Transverse colon (tissue), 4 donors: ENCODE results near the gene ZNF516. TPM values are rescaled to one million over a fixed set of nuclear protein-coding genes. Genes with fewer than 3 reads are reported as not detected.

ENCODE experiments used
- DNase-seq: peaks from one replicate; pipeline ENCODE4 v3.0.0-alpha.2; 2019
- H3K27ac ChIP-seq, 4 donors: fragments of 200-600 bp; sonication (generic); 2 replicates each; pipeline ENCODE4 v1.5.1; 2016 to 2018; ENCODE audit warnings: inconsistent platforms in 4 of 4
- H3K27me3 ChIP-seq: fragments of 200-600 bp; sonication (generic); 2 replicates; pipeline ENCODE4 v1.5.1; 2017; ENCODE audit warnings: inconsistent platforms
- H3K36me3 ChIP-seq, 4 donors: fragments of 200-600 bp; sonication (generic); 2 replicates each; pipeline ENCODE4 v1.5.1; 2017 to 2019; ENCODE audit warnings: inconsistent platforms in 4 of 4
- H3K4me1 ChIP-seq, 4 donors: fragments of 200-600 bp; sonication (generic); 2 replicates each; pipeline ENCODE4 v1.5.1; 2017 to 2020; ENCODE audit warnings: inconsistent platforms in 4 of 4
- H3K4me3 ChIP-seq, 4 donors: fragments of 200-600 bp; sonication (generic); 1 replicate in 1 of 4; 2 replicates in 3 of 4; pipeline versions ENCODE4 v1.5.1 to v1.6.1; 2017 to 2019; ENCODE audit warnings: inconsistent platforms in 4 of 4
- H3K9me3 ChIP-seq, 2 donors: fragments of 200-600 bp; sonication (generic); 2 replicates each; pipeline ENCODE4 v1.5.1; 2017 to 2019; ENCODE audit warnings: inconsistent platforms in 2 of 2
- CTCF ChIP-seq, 5 experiments: fragments of 200-600 bp in 3 of 5; fragments of 450-650 bp in 2 of 5; sonication (generic) in 3 of 5; IDR thresholded peaks; 1 replicate in 2 of 5; 2 replicates in 3 of 5; pipeline ENCODE4 v1.5.1; 2016 to 2017; ENCODE audit warnings: antibody characterized with exemption in 5 of 5, inconsistent platforms in 3 of 5, mild to moderate bottlenecking in 2 of 5, moderate library complexity in 1 of 5
- EP300 ChIP-seq: sonication (generic); formaldehyde crosslinking; IDR thresholded peaks from one replicate; pipeline ENCODE4 v1.6.1; 2017; ENCODE audit warnings: antibody characterized with exemption, low read depth
- POLR2A ChIP-seq: fragments of 450-650 bp; IDR thresholded peaks from one replicate; pipeline ENCODE4 v1.6.1; 2016; ENCODE audit warnings: antibody characterized with exemption, mild to moderate bottlenecking, moderate library complexity
- POLR2AphosphoS5 ChIP-seq, 3 donors: sonication (generic); formaldehyde crosslinking; IDR thresholded peaks; one replicate each; pipeline ENCODE4 v1.6.1; 2016; ENCODE audit warnings: antibody characterized with exemption in 3 of 3
- WGBS, 2 donors: methylation state at CpG; one replicate each; pipeline ENCODE4 v1.1.5; 2018; ENCODE audit warnings: low coverage in 1 of 2; 5-methylcytosine and 5-hydroxymethylcytosine counted together
- in situ Hi-C, 4 donors: fragments of 200-750 bp; cut with MboI; loops; one replicate each; pipeline versions ENCODE4 v1.15.0 to v1.15.1; 2017; ENCODE audit warnings: low sequenced_read_pairs in 3 of 4, low pct_ligation_motif_present in 1 of 4, low pct_unique_long_range_greater_than_20kb in 1 of 4
- intact Hi-C: fragments of 100-400 bp; cut with DNase I; formaldehyde crosslinking; loops from one replicate; pipeline ENCODE4 v1.15.1; 2023; ENCODE audit warnings: low total_unique reads
- total RNA-seq, 4 donors: library from RNA; depleted of rRNA; stranded (reverse); fragments of >200 nt; gene quantifications; one replicate each; pipeline ENCODE4 v1.1.0, GENCODE V29; 2016

The ZNF516 gene
- total RNA-seq, 4 donors from 2014 or later, result 19.4 to 37.8 (median 26.7) TPM

DNA sequence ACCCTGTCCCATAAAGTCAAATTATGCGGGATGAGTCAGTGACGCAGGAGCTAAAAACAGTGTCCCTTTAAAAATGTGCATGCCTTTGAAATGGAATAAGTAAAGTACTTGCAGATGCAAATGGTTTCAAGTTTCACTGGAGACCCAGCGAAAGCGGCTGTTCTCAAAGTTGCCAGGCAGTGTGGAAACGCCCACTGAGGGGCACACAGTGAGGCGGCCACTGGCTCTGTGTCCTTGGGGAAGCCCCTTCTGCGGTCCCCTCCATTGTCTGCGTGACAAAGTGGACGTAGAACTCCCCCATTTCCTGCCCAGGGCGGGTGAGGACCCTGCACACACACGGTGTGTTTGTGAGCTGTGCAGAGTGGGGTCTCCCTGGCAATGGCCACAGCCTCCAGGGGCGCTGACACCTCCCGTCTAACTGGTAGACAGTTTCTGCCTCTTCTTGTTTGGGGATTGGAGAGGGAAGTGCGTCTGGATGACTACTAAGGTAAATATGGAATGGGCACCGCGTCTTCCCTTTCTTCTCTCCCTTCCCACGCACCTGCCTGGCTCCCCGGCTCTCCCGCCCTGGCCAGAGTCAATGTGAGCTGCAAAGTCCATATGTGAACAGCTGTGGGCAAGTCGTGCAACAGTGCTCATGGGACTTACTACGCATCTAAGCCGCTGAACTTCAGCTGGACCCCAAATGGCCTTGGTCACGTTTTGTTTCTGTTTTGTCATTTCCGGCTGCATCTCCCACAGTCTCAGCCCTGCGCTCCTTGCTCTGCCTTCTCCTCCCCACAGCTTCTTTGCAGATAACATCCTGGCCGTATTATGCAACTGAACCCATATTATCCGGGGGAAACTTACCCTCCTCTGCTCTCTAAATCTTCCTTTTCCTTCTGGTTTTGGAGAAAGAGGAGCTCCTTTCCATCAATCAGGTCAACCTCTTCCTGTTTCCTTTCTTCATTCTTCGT lies 33.7 kb upstream of the ZNF516 start:
- H3K9me3 ChIP-seq, result no peaks in the 10 kb centered on the region
- TF ChIP-seq CTCF (IDR thresholded peaks at IDR 0.05), result no peak
- no peak for TF ChIP-seq POLR2A
- TF ChIP-seq EP300, result no peak
- peak in 2 of 3 donors; percentile 11 to 40 for TF ChIP-seq POLR2AphosphoS5 (IDR thresholded peaks at IDR 0.05)
- peaks cover 0 to 12% (median 7%) of the 10 kb centered on the region in 4 donors for H3K4me1 ChIP-seq
- H3K27me3 ChIP-seq, result peaks cover 25% of the 10 kb centered on the region
- in situ Hi-C loops (no loop called here), intact Hi-C loops (no loop called here)
- H3K27ac ChIP-seq, result peak overlapping the region; percentile 44 to 77 (median 69)
- peak overlapping the region in 3 of 4 donors; percentile 12 to 44 (median 24) for H3K4me3 ChIP-seq
- 16 to 19% methylated on average over 8 to 28 of the region's 28 CpGs for WGBS, 2 donors
- DNase-seq, result peak; percentile 24
- H3K36me3 ChIP-seq, result no peaks in the 10 kb centered on the region

DNA sequence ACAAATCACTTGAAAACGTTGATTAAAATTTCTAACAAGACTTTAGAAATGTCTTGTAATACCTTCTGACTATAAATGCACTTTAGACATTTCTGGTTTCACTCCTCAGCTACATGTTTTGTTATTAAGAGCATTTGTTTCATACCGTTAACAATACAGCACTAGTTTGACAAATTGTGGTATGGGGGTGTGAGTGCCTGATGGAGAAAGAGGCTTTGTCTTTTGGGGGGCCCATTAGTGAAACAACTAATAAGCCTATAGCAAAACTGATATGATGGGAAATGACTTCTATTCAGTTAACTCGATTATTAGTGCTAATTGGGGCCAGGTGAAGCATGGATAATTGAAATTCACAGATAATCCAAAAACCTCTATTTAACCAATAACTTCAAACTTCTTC lies 30.9 kb upstream of the ZNF516 start:
- intact Hi-C loops (no loop called here), in situ Hi-C loops (no loop called here)
- Histone ChIP-seq H3K9me3 (no peaks in the 10 kb centered on the region), H3K36me3 (no peaks in the 10 kb centered on the region), H3K4me3 (no peak overlapping the region), H3K4me1 (peaks cover 0 to 12% (median 7%) of the 10 kb centered on the region in 4 donors), H3K27me3 (peaks cover 25% of the 10 kb centered on the region), H3K27ac (peak overlapping the region; percentile 13 to 68 (median 57))
- 48 to 58% methylated on average over 3 of the region's 3 CpGs for WGBS, 2 donors
- DNase-seq, result no peak
- TF ChIP-seq EP300 (no peak), CTCF (IDR thresholded peaks at IDR 0.05) (no peak), POLR2AphosphoS5 (IDR thresholded peaks at IDR 0.05) (no peak), POLR2A (no peak)

- Histone ChIP-seq H3K4me3 (peak overlapping the region; percentile 7 to 28 (median 14)), H3K27ac (peak overlapping the region; percentile 49 to 68 (median 58)), H3K4me1 (peaks cover 0 to 12% (median 7%) of the 10 kb centered on the region in 4 donors), H3K27me3 (peaks cover 25% of the 10 kb centered on the region), H3K36me3 (no peaks in the 10 kb centered on the region), H3K9me3 (no peaks in the 10 kb centered on the region)
- 33 to 40% methylated on average over 9 to 20 of the region's 20 CpGs for WGBS, 2 donors
- in situ Hi-C loops (no loop called here), intact Hi-C loops (no loop called here)
- TF ChIP-seq POLR2A (peak; percentile 17), CTCF (IDR thresholded peaks at IDR 0.05) (no peak)
- DNase-seq, result peak; percentile 13
Measured at GRCh38 chr18:76524900-76525698, 30.1 kb upstream of the ZNF516 start.

DNA sequence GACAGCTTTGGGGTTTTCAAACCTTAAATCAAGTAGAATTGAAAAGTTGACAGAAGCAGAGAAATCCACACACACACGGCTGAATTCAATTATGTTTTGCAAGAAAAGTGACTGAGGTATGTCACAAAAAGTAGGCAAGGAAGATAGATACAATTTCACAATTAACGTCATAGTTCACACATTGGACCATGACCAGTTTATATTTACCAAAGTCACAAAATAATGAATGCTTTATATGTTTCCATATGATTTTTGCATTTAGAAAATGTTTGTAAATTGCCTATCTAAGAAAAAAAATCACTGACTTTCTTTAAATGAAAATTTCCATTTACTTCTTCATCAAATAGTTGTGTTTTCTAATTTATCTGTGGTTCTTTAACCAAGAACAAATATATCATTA lies 29.4 kb upstream of the ZNF516 start:
- WGBS, 2 donors, result 63 to 71% methylated on average over 2 of the region's 2 CpGs
- in situ Hi-C loops, result no loop called here
- no peak overlapping the region for H3K4me3 ChIP-seq
- peak overlapping the region in 3 of 4 donors; percentile 52 to 68 (median 65) for H3K27ac ChIP-seq
- no peaks in the 10 kb centered on the region for H3K36me3 ChIP-seq
- TF ChIP-seq CTCF (IDR thresholded peaks at IDR 0.05) (no peak), EP300 (no peak), POLR2A (no peak), POLR2AphosphoS5 (IDR thresholded peaks at IDR 0.05) (no peak)
- peaks cover 0 to 12% (median 7%) of the 10 kb centered on the region in 4 donors for H3K4me1 ChIP-seq
- no peak for DNase-seq
- intact Hi-C loops, result no loop called here
- peaks cover 25% of the 10 kb centered on the region for H3K27me3 ChIP-seq
- H3K9me3 ChIP-seq, result no peaks in the 10 kb centered on the region
